ENCODE data around the gene DDC.

GRCh38 chr7:50567715-50568261 lies 2.6 kb upstream of the DDC start:
- TF ChIP-seq, protein P1, sequence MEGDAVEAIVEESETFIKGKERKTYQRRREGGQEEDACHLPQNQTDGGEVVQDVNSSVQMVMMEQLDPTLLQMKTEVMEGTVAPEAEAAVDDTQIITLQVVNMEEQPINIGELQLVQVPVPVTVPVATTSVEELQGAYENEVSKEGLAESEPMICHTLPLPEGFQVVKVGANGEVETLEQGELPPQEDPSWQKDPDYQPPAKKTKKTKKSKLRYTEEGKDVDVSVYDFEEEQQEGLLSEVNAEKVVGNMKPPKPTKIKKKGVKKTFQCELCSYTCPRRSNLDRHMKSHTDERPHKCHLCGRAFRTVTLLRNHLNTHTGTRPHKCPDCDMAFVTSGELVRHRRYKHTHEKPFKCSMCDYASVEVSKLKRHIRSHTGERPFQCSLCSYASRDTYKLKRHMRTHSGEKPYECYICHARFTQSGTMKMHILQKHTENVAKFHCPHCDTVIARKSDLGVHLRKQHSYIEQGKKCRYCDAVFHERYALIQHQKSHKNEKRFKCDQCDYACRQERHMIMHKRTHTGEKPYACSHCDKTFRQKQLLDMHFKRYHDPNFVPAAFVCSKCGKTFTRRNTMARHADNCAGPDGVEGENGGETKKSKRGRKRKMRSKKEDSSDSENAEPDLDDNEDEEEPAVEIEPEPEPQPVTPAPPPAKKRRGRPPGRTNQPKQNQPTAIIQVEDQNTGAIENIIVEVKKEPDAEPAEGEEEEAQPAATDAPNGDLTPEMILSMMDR (IDR thresholded peaks at IDR 0.05; ENCODE audit: low read depth, low read length, missing input control), result no peak
- TF ChIP-seq JUND (IDR thresholded peaks at IDR 0.05) (no peak), TAF1 (conservative IDR thresholded peaks at IDR 0.05) (no peak), GABPA (IDR thresholded peaks at IDR 0.05 in 1 of 2, conservative IDR thresholded peaks at IDR 0.05 in 1 of 2) (no peak), RAD21 (IDR thresholded peaks at IDR 0.05) (no peak), HNF4A (conservative IDR thresholded peaks at IDR 0.05) (peak; percentile 6 to 40), SP1 (IDR thresholded peaks at IDR 0.05) (peak; percentile 9), YY1 (IDR thresholded peaks at IDR 0.05) (no peak)
- TF ChIP-seq, protein P2, sequence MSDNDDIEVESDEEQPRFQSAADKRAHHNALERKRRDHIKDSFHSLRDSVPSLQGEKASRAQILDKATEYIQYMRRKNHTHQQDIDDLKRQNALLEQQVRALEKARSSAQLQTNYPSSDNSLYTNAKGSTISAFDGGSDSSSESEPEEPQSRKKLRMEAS (IDR thresholded peaks at IDR 0.05), result no peak
- TF ChIP-seq, protein P3, sequence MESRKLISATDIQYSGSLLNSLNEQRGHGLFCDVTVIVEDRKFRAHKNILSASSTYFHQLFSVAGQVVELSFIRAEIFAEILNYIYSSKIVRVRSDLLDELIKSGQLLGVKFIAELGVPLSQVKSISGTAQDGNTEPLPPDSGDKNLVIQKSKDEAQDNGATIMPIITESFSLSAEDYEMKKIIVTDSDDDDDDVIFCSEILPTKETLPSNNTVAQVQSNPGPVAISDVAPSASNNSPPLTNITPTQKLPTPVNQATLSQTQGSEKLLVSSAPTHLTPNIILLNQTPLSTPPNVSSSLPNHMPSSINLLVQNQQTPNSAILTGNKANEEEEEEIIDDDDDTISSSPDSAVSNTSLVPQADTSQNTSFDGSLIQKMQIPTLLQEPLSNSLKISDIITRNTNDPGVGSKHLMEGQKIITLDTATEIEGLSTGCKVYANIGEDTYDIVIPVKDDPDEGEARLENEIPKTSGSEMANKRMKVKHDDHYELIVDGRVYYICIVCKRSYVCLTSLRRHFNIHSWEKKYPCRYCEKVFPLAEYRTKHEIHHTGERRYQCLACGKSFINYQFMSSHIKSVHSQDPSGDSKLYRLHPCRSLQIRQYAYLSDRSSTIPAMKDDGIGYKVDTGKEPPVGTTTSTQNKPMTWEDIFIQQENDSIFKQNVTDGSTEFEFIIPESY (IDR thresholded peaks at IDR 0.05), result no peak
